Activated naive CD8-positive, alpha-beta T cell treated with anti-CD3 and anti-CD28 coated beads, Interleukin-2, amount 10 ng/mL, durations not matched to agents 7 days and 5 days (primary cell): Measurements from ENCODE around the gene ASXL1. TPM values are rescaled to one million over a fixed set of nuclear protein-coding genes. Genes with fewer than 3 reads are reported as not detected.

ENCODE experiments used
- ATAC-seq: fragments of 150-1000 bp; cut with Tn5 transposase; one replicate; pipeline ENCODE4 v1.10.0; 2021; ENCODE audit warnings: low read depth, moderate library complexity
- POLR2A ChIA-PET: fragments of 350-600 bp; sonication (Branson Sonifier 250); formaldehyde crosslinking; loops from one replicate; lab custom pipeline; 2021; ENCODE audit warnings: antibody characterized with exemption; lab: Charles Lee
- DNase-seq: peaks from one replicate; pipeline ENCODE4 v3.0.0; 2021
- H3K27ac Mint-ChIP-seq: one replicate; pipeline ENCODE4 v1.8.0; 2022; ENCODE audit warnings: mild to moderate bottlenecking, mixed read lengths
- H3K27me3 Mint-ChIP-seq: one replicate; pipeline ENCODE4 v1.8.0; 2022; ENCODE audit warnings: mild to moderate bottlenecking, moderate library complexity, mixed read lengths
- H3K36me3 Mint-ChIP-seq: one replicate; pipeline ENCODE4 v1.8.0; 2021; ENCODE audit warnings: mild to moderate bottlenecking, mixed read lengths
- H3K4me1 Mint-ChIP-seq: one replicate; pipeline ENCODE4 v1.8.0; 2021; ENCODE audit warnings: mixed read lengths
- H3K4me3 Mint-ChIP-seq: one replicate; pipeline ENCODE4 v1.8.0; 2022; ENCODE audit warnings: mild to moderate bottlenecking, moderate library complexity, mixed read lengths
- H3K9me3 Mint-ChIP-seq: one replicate; pipeline ENCODE4 v1.8.0; 2021; ENCODE audit warnings: mixed read lengths
- total RNA-seq, 2 experiments: library from RNA; stranded (reverse); gene quantifications; one replicate each; pipeline ENCODE4 v1.2.3, GENCODE V29; 2021

Gene ASXL1
- total RNA-seq, 2 experiments from 2014 or later: 102 to 107 TPM

DNA sequence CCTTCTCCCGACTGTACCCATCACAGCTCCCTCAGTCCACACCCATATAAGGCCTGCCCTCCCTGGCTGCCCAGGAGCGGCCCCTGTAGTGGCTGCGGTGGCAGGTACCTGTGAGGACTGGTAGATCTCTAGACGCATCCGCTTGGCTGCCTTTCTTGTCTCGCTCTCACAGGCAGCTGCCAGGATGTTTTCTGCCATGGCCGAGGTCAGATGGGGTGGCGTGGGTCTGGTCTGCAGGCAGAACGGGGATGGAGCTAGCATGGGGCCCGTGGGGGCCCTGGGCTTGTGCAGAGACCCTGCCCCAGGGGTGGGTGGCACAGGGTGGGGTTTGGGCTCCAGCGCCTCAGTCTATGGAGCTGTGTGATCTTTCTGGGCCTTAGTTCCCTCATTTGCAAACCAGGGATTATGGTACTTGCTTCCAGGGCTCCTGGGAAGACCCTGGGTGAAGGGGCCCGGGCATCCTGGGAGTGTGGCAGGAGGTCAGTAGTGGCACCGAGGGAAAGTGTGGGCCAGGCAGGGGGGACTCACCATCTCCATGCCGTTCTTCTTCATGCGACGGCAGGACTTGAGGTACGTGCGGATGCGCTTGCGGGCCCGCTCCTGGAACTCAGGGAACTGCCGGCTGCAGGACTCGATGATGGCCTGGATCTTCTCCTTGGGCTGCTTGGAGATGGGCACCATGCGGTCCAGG is 94.8 kb downstream of the ASXL1 start:
- POLR2A ChIA-PET: no interaction called here
- Mint-ChIP-seq H3K9me3 (no peaks in the 10 kb centered on the region), H3K27me3 (no peaks in the 10 kb centered on the region), H3K36me3 (peaks cover 4% of the 10 kb centered on the region), H3K27ac (peak overlapping the region; percentile 43), H3K4me1 (peaks cover 1% of the 10 kb centered on the region), H3K4me3 (no peak overlapping the region)
- ATAC-seq (peak; percentile 17), DNase-seq (no peak)

DNA sequence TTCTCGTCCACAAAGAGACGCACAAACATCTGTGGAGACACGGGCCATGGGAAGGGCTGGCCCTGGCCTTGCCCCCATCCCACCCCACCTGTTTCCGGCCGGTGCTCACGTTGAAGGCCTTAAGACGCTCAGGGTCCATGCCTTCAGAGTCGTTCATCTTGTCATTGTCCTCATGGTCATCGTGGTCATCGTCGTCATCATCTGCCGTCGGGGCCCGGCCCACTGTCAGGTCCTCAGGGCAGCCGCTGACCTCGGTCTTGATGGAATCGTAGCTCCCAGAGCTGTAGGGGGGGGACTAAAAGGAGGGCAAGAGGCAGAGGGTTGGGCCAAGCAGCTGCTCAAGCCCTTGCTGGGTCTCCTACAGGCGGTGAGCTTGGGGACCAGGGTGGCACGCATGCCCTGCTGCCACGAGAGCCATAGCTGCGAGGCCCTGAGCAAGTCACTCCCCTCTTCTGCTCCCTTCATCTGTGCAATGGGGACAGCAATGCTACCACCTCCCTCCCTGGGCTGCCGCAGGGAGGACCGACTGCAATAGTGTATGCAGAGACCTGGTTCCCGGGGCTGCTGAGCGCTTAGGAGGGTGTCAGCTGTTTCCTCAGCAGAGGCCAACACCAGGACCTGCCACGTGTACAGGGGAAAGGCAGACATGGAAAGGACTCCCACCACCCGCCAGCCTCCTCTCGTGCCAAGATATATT is 95.5 kb downstream of the ASXL1 start:
- ATAC-seq: no peak
- Mint-ChIP-seq H3K27ac (no peak overlapping the region), H3K27me3 (no peaks in the 10 kb centered on the region), H3K9me3 (no peaks in the 10 kb centered on the region), H3K4me3 (no peak overlapping the region), H3K36me3 (peaks cover 4% of the 10 kb centered on the region), H3K4me1 (peaks cover 1% of the 10 kb centered on the region)
- POLR2A ChIA-PET: no interaction called here
- no peak for DNase-seq

DNA sequence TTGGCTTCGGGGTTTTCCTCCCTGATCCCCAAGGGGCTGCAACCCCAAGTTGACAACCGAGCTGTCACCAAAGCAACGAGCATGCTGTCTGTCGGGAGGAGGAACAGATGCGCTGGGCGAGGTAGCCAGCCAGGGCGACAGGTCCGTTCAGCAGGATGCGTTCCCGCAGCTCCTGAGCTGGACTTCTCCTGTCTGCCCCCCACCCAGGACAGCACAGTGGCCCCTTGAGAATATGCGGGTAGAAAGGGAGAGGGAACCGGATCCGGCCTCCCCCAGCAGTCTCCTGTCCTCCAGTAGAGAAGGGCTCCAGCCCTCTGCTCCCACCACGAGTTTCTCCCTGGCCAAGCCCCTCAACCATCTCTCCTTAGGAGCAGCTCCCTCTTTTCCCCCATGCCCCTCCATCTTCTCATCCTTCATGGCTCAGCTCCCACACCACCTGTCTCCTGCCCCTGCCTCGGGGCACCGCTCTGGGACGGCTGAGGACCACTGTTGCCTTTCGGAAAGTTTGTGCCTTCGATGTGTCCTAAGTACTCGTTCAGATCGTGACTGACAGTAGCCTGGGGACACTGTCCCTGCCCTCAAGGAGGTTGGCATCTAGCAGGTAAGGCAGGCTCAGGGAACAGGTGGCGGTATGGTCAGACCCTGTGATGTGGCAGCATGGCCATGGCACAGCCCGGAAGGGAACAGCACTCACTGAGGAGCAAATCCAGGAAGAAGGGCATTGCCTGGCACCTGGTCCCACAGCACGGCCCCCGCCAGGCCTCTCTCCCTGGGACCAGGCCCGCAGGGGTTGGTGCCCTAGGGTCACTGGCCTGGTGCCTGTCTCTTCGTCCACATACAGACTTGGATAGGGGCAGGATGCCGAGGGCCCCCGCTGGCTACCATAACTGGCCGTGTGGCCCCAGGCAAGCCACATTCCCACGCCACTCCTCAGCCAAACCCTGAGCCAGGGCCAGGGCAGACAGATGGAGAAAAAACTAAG is 96.3 kb downstream of the ASXL1 start:
- Mint-ChIP-seq H3K4me3 (no peak overlapping the region), H3K27ac (no peak overlapping the region), H3K9me3 (no peaks in the 10 kb centered on the region), H3K36me3 (peaks cover 4% of the 10 kb centered on the region), H3K27me3 (no peaks in the 10 kb centered on the region), H3K4me1 (peaks cover 1% of the 10 kb centered on the region)
- ATAC-seq: no peak
- POLR2A ChIA-PET: interaction anchor here (0.6 kb wide), 1 partner anchor 365 kb away, joined by 4 read pairs; the partner anchor contains the start of gene MAPRE1
- no peak for DNase-seq

DNA sequence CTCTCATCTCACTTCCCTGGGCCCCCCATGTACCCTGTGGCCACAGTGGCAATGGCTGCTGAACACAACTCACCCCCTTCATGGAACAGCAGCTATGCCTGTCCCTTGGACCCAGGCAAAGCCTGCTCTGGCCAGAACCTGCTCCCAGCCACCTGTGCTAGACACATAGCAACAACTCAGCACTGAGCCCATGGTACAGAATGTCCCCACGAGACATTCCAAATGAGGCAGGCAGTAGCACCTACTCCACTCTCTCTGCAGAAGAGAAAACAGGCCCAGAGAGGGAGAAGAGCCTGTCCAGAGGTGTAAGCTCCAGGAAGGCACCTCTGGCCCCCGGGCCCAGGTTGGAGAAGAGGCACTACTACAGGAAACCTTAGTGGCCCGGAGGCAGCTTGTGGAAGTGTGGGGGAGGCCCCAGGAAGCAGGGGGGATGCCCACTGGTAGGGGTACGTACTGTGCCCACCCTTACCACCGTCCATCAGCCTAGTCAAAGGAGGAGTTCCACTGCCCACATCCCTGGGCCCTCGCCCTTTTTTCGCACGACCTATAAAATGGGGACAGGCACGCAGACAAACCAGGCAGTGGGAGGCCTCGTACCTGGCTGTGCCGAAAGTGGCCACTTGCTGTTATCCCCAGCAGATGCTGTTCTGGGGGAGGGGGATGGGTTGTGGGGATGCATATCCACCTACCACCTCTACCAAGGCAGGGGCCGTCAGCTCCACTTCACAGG is 97.2 kb downstream of the ASXL1 start:
- peaks cover 1% of the 10 kb centered on the region for H3K4me1 Mint-ChIP-seq
- POLR2A ChIA-PET: interaction anchor here (0.6 kb wide), 1 partner anchor 364 kb away, joined by 4 read pairs; the partner anchor contains the start of gene MAPRE1
- no peak for DNase-seq
- no peaks in the 10 kb centered on the region for H3K27me3 Mint-ChIP-seq
- H3K36me3 Mint-ChIP-seq: peaks cover 4% of the 10 kb centered on the region
- ATAC-seq: no peak
- no peak overlapping the region for H3K27ac Mint-ChIP-seq
- no peaks in the 10 kb centered on the region for H3K9me3 Mint-ChIP-seq
- H3K4me3 Mint-ChIP-seq: no peak overlapping the region

DNA sequence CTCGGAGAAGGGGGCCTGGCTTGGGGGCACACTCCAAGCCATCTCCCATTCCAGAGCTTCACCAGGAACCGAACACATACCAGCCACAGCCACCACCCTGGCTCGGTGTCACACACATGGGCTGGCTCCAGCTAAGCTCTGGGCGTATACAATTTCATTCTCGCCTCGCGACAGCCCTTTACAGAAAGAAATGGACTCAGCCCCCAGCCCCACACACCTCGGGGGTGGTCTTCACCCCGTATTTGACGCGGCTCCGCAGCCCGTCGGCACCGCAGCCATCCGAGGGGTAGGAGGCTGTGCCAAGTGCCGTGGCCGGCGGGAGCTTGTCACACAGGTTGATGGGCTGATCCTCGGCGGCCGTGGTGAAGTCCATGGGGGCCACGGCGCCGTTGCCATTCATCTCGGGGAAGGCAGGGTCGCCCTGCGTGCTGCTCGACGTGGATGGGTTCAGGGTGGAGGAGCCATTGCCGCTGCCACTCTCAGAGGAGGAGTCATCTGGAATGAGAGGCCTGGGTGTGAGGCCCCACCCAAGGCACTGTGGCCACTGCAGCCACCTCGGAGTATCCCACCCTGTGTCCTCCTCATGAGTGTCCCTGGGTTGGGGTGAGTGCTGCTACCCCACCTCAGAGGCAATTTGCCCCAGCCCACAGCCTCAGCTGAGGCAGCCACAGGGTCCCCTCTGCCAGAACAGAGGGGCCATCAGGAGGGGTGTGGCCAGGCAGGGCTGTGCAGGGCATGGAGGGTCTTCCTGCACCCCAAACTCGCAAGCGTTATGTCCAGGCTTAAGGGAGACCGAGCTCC is 98.0 kb downstream of the ASXL1 start:
- POLR2A ChIA-PET: no interaction called here
- Mint-ChIP-seq H3K36me3 (peaks cover 4% of the 10 kb centered on the region), H3K9me3 (no peaks in the 10 kb centered on the region), H3K4me1 (peaks cover 1% of the 10 kb centered on the region), H3K27ac (no peak overlapping the region), H3K4me3 (no peak overlapping the region), H3K27me3 (no peaks in the 10 kb centered on the region)
- ATAC-seq: no peak
- no peak for DNase-seq

DNA sequence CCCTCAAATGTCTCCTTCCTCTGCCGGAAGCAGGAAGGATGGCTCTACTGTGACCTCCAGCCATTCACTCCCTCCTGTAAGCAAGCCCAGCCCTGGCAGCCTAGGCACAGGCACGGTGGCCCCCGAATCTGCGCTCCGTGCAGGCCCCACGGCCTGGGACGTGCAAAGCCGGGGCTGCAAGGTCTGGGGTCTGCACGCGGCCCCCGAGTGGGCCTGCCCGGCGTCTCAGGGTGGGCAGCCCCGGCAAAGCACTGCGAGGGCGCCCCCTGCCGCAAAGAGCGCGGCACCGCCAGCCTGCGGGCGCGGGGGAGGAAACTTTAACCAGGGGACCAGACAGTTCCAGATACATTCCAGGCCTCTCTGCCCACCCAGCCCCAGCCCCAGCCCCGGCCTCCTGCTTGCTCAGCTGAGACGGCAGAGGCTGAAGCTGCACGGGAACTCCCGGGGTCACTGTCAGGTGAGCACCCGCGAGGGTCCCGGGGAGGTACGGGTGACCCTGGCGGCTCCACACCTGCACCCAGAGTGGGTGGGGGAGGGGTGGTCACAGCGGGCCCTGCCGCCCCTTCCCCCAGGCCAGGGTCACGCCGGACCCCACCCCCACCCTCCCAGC is 98.8 kb downstream of the ASXL1 start:
- Mint-ChIP-seq H3K27me3 (no peaks in the 10 kb centered on the region), H3K27ac (no peak overlapping the region), H3K4me1 (peaks cover 1% of the 10 kb centered on the region), H3K4me3 (no peak overlapping the region), H3K9me3 (no peaks in the 10 kb centered on the region), H3K36me3 (peaks cover 4% of the 10 kb centered on the region)
- DNase-seq: peak; percentile 53
- POLR2A ChIA-PET: interaction anchor here (0.6 kb wide), 1 partner anchor 65 kb away, joined by 4 read pairs; no protein-coding TSS in a partner anchor
- ATAC-seq: no peak

DNA sequence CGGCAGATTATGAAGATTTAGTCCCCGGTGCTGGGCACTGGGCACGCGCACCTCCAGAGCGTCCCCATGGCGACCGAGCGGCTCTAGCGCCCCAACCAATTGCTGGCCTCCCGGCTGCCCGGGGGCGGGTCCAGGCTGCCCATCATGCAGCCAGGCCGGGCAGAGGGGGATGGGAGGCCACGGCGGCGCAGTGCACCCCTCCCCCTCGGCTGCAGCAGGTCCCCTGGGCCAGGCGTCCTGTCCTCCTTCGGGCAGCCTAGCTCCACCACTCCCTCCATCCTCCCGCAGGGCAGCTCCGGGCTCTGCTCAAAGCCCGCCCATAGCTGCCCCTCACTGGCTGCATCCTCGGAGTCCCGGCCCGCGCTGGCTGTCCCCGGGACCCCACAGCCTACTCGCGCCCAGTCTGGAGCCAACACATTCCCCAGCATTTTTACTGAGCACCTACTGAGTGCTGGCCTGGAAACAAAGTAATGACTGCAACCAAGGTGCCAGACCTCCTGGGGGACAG is 99.4 kb downstream of the ASXL1 start:
- ATAC-seq: no peak
- no peak overlapping the region for H3K4me3 Mint-ChIP-seq
- H3K36me3 Mint-ChIP-seq: peaks cover 3% of the 10 kb centered on the region
- H3K9me3 Mint-ChIP-seq: no peaks in the 10 kb centered on the region
- no peaks in the 10 kb centered on the region for H3K27me3 Mint-ChIP-seq
- POLR2A ChIA-PET: interaction anchor here (0.6 kb wide), 1 partner anchor 65 kb away, joined by 4 read pairs; no protein-coding TSS in a partner anchor
- H3K27ac Mint-ChIP-seq: no peak overlapping the region
- DNase-seq: no peak
- peaks cover 1% of the 10 kb centered on the region for H3K4me1 Mint-ChIP-seq

DNA sequence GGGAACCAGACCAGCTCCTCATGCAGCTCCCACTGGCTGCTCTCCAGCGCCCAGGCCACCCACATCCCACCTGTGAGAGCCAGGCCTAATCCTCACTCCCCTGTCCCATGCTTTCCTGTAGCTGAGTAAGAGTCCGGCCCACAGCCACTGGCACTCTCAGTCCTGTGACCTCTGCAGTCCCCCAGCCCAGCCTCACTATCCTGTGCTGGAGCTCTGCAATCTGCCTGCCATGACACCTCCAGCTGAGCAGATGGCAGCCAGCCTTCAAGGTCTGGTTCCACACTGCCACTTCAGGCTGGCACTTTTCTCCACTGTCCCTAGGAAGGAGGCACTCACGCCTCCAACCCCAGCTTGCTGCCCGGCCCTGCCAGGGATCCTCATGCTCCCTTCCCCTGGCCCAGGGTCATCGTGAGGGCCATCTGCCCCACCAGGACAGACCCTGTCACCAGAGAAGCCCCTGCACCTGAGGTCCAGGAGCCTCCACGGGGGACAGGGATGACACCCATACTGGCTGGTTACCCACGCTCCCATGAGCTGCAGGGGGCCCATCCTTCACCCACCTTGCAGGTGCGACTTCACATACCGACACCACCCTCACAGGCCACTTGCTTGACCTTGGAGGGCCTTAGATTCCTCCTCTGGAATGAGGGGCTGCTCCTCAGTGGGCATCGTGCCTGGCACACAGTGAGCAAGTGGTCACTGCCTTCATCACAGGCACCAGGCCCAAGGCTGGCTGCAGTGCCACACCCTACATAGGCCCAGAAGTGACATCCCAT is 100.1 kb downstream of the ASXL1 start:
- Mint-ChIP-seq H3K9me3 (no peaks in the 10 kb centered on the region), H3K27ac (no peak overlapping the region), H3K4me3 (no peak overlapping the region), H3K4me1 (peaks cover 1% of the 10 kb centered on the region), H3K27me3 (no peaks in the 10 kb centered on the region), H3K36me3 (no peaks in the 10 kb centered on the region)
- no peak for DNase-seq
- ATAC-seq: no peak
- POLR2A ChIA-PET: no interaction called here

DNA sequence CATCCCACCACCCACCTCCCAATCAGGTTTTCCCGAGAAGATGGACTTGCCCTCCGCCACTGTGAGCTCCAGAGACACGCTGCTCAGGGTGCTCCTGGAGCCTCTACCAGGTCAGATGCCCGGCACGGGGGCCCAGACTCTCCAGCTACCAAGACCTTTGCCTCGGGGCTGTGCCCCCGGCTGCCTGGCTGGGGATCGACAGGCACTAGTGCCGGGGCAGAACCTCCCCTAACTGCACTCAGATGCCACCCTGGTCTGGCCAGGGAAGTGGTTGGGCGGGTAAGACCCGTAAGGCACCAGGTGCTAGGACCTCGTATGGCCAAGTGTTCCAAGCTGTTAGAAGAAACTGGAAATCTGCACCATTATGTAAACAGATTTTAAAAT is 100.7 kb downstream of the ASXL1 start:
- ATAC-seq: no peak
- Mint-ChIP-seq H3K4me1 (no peaks in the 10 kb centered on the region), H3K4me3 (no peak overlapping the region), H3K36me3 (no peaks in the 10 kb centered on the region), H3K27me3 (no peaks in the 10 kb centered on the region), H3K9me3 (no peaks in the 10 kb centered on the region), H3K27ac (no peak overlapping the region)
- DNase-seq: no peak
- POLR2A ChIA-PET: no interaction called here

DNA sequence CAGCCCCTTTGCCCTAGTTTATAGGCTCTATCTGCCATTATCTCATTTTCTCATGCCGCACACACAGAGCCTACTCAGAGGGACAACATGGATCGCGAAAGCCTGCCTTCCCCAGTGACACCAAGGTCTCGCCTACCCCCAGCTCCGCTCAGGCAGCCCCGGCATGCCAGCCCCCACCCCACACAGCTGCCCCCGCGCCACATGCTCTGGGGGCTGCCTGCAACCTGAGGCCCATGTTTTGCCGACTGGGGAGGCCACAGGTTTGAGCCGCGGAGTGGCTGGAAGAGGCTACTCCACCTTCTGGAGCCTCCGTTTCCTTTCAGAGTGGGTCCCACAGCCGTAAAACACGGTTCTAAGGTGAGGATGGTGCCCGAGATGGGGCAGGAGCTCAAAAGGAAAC is 102.1 kb downstream of the ASXL1 start:
- H3K9me3 Mint-ChIP-seq: no peaks in the 10 kb centered on the region
- H3K4me3 Mint-ChIP-seq: no peak overlapping the region
- no peak overlapping the region for H3K27ac Mint-ChIP-seq
- POLR2A ChIA-PET: no interaction called here
- DNase-seq (no peak), ATAC-seq (no peak)
- H3K4me1 Mint-ChIP-seq: no peaks in the 10 kb centered on the region
- H3K36me3 Mint-ChIP-seq: no peaks in the 10 kb centered on the region
- H3K27me3 Mint-ChIP-seq: no peaks in the 10 kb centered on the region

DNA sequence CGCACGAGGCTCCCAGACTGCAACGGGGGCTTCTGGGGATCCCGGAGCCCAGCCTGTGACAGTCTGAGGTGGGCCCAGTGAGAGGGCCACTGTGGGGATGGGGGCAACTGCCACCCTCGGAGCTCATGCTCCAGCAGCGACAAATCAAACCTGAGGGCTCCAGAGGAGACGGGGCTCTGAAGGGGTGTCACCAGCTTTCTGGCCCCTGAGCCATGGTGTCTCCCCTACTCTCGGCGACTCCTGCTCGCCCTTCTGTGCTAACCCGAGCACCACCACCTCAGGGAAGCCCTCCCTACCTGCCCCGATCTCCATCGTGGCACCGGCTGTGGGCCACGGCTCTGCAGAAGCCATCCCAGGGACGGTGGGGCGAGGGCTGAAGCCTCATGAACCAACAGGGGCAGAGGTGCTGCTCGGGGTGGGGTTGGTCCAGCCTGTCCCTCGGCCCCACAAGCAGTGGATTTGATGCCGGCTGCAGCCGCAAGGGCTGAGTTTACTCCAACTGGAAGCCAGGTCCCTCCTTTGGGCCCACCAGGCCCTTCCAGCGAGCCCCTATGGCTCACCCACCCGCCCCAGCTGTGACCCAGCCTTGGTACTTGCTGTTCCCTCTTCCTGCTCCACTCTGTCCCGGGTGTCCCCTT is 102.7 kb downstream of the ASXL1 start:
- Mint-ChIP-seq H3K4me1 (no peaks in the 10 kb centered on the region), H3K27me3 (no peaks in the 10 kb centered on the region), H3K4me3 (no peak overlapping the region), H3K9me3 (no peaks in the 10 kb centered on the region), H3K27ac (no peak overlapping the region), H3K36me3 (no peaks in the 10 kb centered on the region)
- DNase-seq (no peak), ATAC-seq (no peak)
- POLR2A ChIA-PET: no interaction called here
